PC-9 (cell line): ENCODE measurements around the gene HPCA. TPM values are rescaled to one million over a fixed set of nuclear protein-coding genes. Genes with fewer than 3 reads are reported as not detected.

Source experiments
- BruUV-seq: library from RNA; stranded (reverse); fragments of 400-500 nt; replicated peaks from 2 replicates; lab custom pipeline; 2021; lab: Mats Ljungman, UMichigan
- CTCF ChIA-PET: fragments of 300-600 bp; sonication (Branson Sonifier 250); formaldehyde crosslinking; loops from one replicate; lab custom pipeline; 2022; ENCODE audit warnings: antibody characterized with exemption; lab: Charles Lee
- POLR2A ChIA-PET: fragments of 300-600 bp; sonication (Branson Sonifier 250); formaldehyde crosslinking; loops from one replicate; lab custom pipeline; 2022; ENCODE audit warnings: antibody characterized with exemption; ENCODE audit not compliant: unreplicated experiment; lab: Charles Lee
- DNase-seq, 2 experiments: peaks; one replicate each; pipeline versions ENCODE4 v3.0.0 to v3.0.0-alpha.2; 2015 to 2022; ENCODE audit warnings: mixed read lengths in 1 of 2
- H2AFZ ChIP-seq: fragments of 200-600 bp; sonication (generic); 2 replicates; pipeline ENCODE4 v1.8.1; 2017; ENCODE audit warnings: antibody characterized with exemption
- H3F3A ChIP-seq: fragments of 200-600 bp; sonication (generic); 2 replicates; pipeline ENCODE4 v1.8.1; 2017; ENCODE audit warnings: antibody characterized with exemption, mild to moderate bottlenecking, low read depth; ENCODE audit not compliant: insufficient read depth
- H3K27ac ChIP-seq: fragments of 200-600 bp; sonication (generic); 2 replicates; pipeline ENCODE4 v1.6.1; 2016; ENCODE audit warnings: mixed run types
- H3K27me3 ChIP-seq: fragments of 200-600 bp; sonication (generic); 2 replicates; pipeline ENCODE4 v1.6.1; 2016; ENCODE audit warnings: low read depth, mixed run types; ENCODE audit not compliant: insufficient read depth
- H3K36me3 ChIP-seq: fragments of 200-600 bp; sonication (generic); 2 replicates; pipeline ENCODE4 v1.6.1; 2016; ENCODE audit warnings: low read depth, mixed run types
- H3K4me1 ChIP-seq: fragments of 200-600 bp; sonication (generic); replicated peaks from 2 replicates; pipeline ENCODE4 v1.6.1; 2016; ENCODE audit warnings: mixed run types; ENCODE audit not compliant: insufficient read depth
- H3K4me2 ChIP-seq: fragments of 200-600 bp; sonication (generic); 2 replicates; pipeline ENCODE4 v1.6.1; 2017; ENCODE audit warnings: mixed run types
- H3K4me3 ChIP-seq: fragments of 200-600 bp; sonication (generic); 2 replicates; pipeline ENCODE4 v1.6.1; 2016; ENCODE audit warnings: mixed run types
- H3K79me2 ChIP-seq: fragments of 200-600 bp; sonication (generic); 2 replicates; pipeline ENCODE4 v1.6.1; 2017; ENCODE audit warnings: low read depth, mixed run types
- H3K9me2 ChIP-seq: fragments of 200-600 bp; sonication (generic); 2 replicates; pipeline ENCODE4 v1.8.1; 2017; ENCODE audit warnings: mild to moderate bottlenecking; ENCODE audit not compliant: insufficient read depth
- H3K9me3 ChIP-seq: fragments of 200-600 bp; sonication (generic); 2 replicates; pipeline ENCODE4 v1.8.1; 2016; ENCODE audit warnings: low read depth; ENCODE audit not compliant: insufficient read depth
- H4K20me1 ChIP-seq: fragments of 200-600 bp; sonication (generic); 2 replicates; pipeline ENCODE4 v1.8.1; 2017; ENCODE audit not compliant: insufficient read depth
- EZH2 ChIP-seq: fragments of 200-600 bp; sonication (generic); IDR thresholded peaks from 2 replicates; pipeline ENCODE4 v1.8.0; 2017; ENCODE audit warnings: antibody characterized with exemption, low read depth
- intact Hi-C: fragments of 100-400 bp; cut with micrococcal nuclease; formaldehyde crosslinking; loops from one replicate; pipeline ENCODE4 v1.10.0; 2022; ENCODE audit not compliant: unreplicated experiment
- total RNA-seq: library from RNA; stranded (reverse); gene quantifications from 2 replicates; pipeline ENCODE4 v1.2.3, GENCODE V29; 2021
- TF ChIP-seq, protein P1 (sequence below): fragments of 200-600 bp; sonication (generic); conservative IDR thresholded peaks from 2 replicates; pipeline ENCODE4 v1.6.1; 2017; ENCODE audit warnings: mixed run types, antibody characterized with exemption, mild to moderate bottlenecking, moderate library complexity

HPCA gene
- total RNA-seq, 1 experiment from 2014 or later, result not detected

DNA sequence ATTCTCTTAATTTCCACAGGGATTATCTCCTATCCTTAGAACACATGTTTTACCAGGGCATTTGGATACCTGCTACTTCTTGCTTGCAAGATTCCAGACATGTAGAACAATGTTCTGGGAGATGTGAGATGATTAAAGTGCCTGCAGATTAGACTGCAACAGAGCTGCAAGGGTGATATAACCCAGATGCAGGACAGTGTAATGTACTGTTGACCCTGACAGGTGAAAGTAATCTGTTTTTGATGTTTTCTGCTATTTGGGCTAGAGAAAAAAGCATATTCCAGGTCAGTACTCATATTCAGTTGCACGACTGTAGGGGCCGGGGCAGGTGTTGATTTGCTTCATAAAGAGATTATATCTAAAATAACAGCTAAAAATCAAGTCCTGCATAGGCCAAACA lies 42.0 kb downstream of the HPCA start:
- intact Hi-C loops, result no loop called here
- BruUV-seq, result no TSS peak
- Histone ChIP-seq H3F3A (no peaks in the 10 kb centered on the region; the same call in 1 of the 2 replicates), H2AFZ (no peak overlapping the region), H3K79me2 (no peaks in the 10 kb centered on the region), H3K4me1 (peaks cover 8% of the 10 kb centered on the region; the same call in 1 of the 2 replicates), H3K9me3 (no peaks in the 10 kb centered on the region), H3K4me2 (no peak overlapping the region), H4K20me1 (no peaks in the 10 kb centered on the region), H3K4me3 (no peak overlapping the region), H3K27ac (no peak overlapping the region), H3K9me2 (no peaks in the 10 kb centered on the region), H3K27me3 (no peaks in the 10 kb centered on the region), H3K36me3 (no peaks in the 10 kb centered on the region)
- DNase-seq, result no peak
- ChIA-PET CTCF (no interaction called here), POLR2A (interaction anchor here (0.6 kb wide), 1 partner anchor 428 kb away, joined by 6 read pairs; no protein-coding TSS in a partner anchor)
- TF ChIP-seq, protein P1, sequence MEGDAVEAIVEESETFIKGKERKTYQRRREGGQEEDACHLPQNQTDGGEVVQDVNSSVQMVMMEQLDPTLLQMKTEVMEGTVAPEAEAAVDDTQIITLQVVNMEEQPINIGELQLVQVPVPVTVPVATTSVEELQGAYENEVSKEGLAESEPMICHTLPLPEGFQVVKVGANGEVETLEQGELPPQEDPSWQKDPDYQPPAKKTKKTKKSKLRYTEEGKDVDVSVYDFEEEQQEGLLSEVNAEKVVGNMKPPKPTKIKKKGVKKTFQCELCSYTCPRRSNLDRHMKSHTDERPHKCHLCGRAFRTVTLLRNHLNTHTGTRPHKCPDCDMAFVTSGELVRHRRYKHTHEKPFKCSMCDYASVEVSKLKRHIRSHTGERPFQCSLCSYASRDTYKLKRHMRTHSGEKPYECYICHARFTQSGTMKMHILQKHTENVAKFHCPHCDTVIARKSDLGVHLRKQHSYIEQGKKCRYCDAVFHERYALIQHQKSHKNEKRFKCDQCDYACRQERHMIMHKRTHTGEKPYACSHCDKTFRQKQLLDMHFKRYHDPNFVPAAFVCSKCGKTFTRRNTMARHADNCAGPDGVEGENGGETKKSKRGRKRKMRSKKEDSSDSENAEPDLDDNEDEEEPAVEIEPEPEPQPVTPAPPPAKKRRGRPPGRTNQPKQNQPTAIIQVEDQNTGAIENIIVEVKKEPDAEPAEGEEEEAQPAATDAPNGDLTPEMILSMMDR, result no peak
- TF ChIP-seq EZH2, result no peak

DNA sequence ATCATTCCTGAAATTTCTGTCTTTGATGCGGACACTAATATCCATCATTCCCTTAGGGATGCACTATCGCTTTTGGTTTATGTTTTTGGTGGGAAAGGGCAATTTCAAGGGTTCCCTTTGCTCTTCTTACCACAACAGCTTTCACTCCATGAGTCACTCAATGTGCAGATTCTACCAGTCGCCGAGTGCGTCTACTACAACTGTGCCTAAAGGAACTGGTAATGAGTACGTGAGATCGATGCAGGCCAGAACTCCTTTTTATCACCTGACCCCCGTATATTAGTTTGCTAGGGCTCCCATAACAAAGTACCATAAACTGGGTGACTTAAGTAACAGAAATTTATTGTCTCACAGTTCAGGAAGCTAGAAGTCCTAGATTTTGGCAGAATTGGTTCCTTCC lies 42.4 kb downstream of the HPCA start:
- H3K4me2 ChIP-seq, result no peak overlapping the region
- BruUV-seq, result no TSS peak
- H3K9me3 ChIP-seq, result no peaks in the 10 kb centered on the region
- no peaks in the 10 kb centered on the region for H3K9me2 ChIP-seq
- ChIA-PET CTCF (no interaction called here), POLR2A (no interaction called here)
- no peaks in the 10 kb centered on the region for H4K20me1 ChIP-seq
- intact Hi-C loops, result no loop called here
- no peak overlapping the region for H3K4me3 ChIP-seq
- no peaks in the 10 kb centered on the region for H3K79me2 ChIP-seq
- H2AFZ ChIP-seq, result no peak overlapping the region
- no peak for DNase-seq
- no peak for TF ChIP-seq EZH2
- TF ChIP-seq, protein P1, result no peak
- H3K4me1 ChIP-seq, result peaks cover 10% of the 10 kb centered on the region
- peaks cover 2% of the 10 kb centered on the region for H3F3A ChIP-seq
- H3K27ac ChIP-seq, result no peak overlapping the region
- no peaks in the 10 kb centered on the region for H3K36me3 ChIP-seq
- H3K27me3 ChIP-seq, result no peaks in the 10 kb centered on the region

DNA sequence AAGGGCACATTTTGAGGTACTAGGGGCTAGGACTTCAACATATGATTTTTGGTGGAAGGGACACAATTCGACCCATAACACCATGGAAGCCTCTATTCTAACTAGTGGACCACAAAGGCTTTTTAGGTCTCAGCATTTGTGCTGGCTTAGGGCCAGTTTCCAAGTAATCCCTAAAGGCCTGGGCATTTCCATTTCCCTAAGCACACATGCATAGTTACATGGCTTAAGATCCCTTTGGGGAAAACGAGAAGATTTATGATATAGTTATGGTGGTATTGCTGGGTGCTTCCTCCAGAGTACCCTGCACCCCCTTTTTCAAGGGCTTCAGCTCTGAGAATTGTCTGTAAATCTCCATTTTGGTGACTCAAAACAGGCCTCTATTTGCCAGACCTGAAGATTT lies 43.1 kb downstream of the HPCA start:
- ChIA-PET CTCF (interaction anchor here (0.7 kb wide), 2 partner anchors 56 to 121 kb away, joined by 3 read pairs; no protein-coding TSS in a partner anchor), POLR2A (no interaction called here)
- H4K20me1 ChIP-seq, result no peaks in the 10 kb centered on the region
- H3K27me3 ChIP-seq, result no peaks in the 10 kb centered on the region
- peaks cover 8% of the 10 kb centered on the region for H3F3A ChIP-seq
- H3K4me3 ChIP-seq, result no peak overlapping the region
- H2AFZ ChIP-seq, result no peak overlapping the region
- DNase-seq, result no peak
- intact Hi-C loops, result no loop called here
- no peaks in the 10 kb centered on the region for H3K9me2 ChIP-seq
- H3K9me3 ChIP-seq, result no peaks in the 10 kb centered on the region
- H3K27ac ChIP-seq, result no peak overlapping the region
- peaks cover 15% of the 10 kb centered on the region for H3K4me1 ChIP-seq
- H3K4me2 ChIP-seq, result no peak overlapping the region
- BruUV-seq, result no TSS peak
- no peaks in the 10 kb centered on the region for H3K79me2 ChIP-seq
- H3K36me3 ChIP-seq, result no peaks in the 10 kb centered on the region
- no peak for TF ChIP-seq EZH2
- TF ChIP-seq, protein P1, result no peak
